Measurements from ENCODE around the gene OR10H5. TPM values are rescaled to one million over a fixed set of nuclear protein-coding genes. Genes with fewer than 3 reads are reported as not detected.
"Not testable (repeated sequence)": the region's sequence is repeated elsewhere in the genome, so short reads cannot be mapped to it uniquely, and the experiment has no call there.

OR10H5 gene
- total RNA-seq, 2 experiments from 2014 or later = not detected

DNA sequence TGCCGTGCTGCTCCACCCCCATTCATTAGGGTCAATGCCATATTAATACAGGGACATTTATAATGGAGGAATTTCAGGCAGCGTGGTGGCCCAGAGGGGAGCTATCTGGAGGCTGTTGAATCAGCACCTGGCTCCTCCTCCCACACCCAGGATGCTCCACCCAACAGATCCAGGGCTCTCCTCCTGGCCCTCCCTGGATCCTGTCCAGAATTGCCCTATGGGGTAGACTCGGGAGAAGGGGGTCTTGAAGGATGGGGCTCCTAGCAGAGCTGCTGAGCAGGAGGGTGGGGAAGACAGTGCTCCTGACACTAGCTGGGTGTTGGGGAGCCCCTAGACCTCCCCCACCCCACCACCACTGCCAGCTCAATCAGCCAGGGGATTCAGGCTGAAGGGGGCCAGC is 5.2 kb upstream of the OR10H5 start:
- no peak for DNase-seq (ENCODE audit: low spot score)
- no peaks in the 10 kb centered on the region for H3K9me2 ChIP-seq (ENCODE audit: insufficient read depth, low read length)
- H2AFZ ChIP-seq (ENCODE audit: low read length) = no peak overlapping the region
- no peak overlapping the region for H3K4me2 ChIP-seq (ENCODE audit: low read length)
- no peaks in the 10 kb centered on the region for H3K4me1 ChIP-seq (ENCODE audit: insufficient read depth, low read length, poor library complexity, severe bottlenecking)
- intact Hi-C loops (cut with micrococcal nuclease; ENCODE audit: unreplicated experiment) = no loop called here
- BruUV-seq (replicated peaks) = no TSS peak
- TF ChIP-seq, protein P1, sequence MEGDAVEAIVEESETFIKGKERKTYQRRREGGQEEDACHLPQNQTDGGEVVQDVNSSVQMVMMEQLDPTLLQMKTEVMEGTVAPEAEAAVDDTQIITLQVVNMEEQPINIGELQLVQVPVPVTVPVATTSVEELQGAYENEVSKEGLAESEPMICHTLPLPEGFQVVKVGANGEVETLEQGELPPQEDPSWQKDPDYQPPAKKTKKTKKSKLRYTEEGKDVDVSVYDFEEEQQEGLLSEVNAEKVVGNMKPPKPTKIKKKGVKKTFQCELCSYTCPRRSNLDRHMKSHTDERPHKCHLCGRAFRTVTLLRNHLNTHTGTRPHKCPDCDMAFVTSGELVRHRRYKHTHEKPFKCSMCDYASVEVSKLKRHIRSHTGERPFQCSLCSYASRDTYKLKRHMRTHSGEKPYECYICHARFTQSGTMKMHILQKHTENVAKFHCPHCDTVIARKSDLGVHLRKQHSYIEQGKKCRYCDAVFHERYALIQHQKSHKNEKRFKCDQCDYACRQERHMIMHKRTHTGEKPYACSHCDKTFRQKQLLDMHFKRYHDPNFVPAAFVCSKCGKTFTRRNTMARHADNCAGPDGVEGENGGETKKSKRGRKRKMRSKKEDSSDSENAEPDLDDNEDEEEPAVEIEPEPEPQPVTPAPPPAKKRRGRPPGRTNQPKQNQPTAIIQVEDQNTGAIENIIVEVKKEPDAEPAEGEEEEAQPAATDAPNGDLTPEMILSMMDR (conservative IDR thresholded peaks at IDR 0.05; ENCODE audit: low read length) = no peak
- TF ChIP-seq EZH2phosphoT487 (IDR thresholded peaks at IDR 0.05; ENCODE audit: borderline replicate concordance, low read depth, low read length) = no peak
- no peak overlapping the region for H3K4me3 ChIP-seq (ENCODE audit: low read depth, low read length, poor library complexity, severe bottlenecking)
- H3K36me3 ChIP-seq (ENCODE audit: insufficient read depth, low read length) = no peaks in the 10 kb centered on the region
- H3K27ac ChIP-seq (ENCODE audit: low read depth, low read length, poor library complexity, severe bottlenecking) = no peak overlapping the region
- ChIA-PET POLR2A (interaction anchor here (0.6 kb wide), 1 partner anchor 508 kb away, joined by 3 read pairs; no protein-coding TSS in a partner anchor), CTCF (ENCODE audit: unreplicated experiment) (no interaction called here)
- no peaks in the 10 kb centered on the region for H3K9me3 ChIP-seq (ENCODE audit: low read length)
- H3K79me2 ChIP-seq (ENCODE audit: insufficient read depth, low read depth, low read length) = no peaks in the 10 kb centered on the region
- H4K20me1 ChIP-seq (ENCODE audit: insufficient read depth, low read length) = no peaks in the 10 kb centered on the region

DNA sequence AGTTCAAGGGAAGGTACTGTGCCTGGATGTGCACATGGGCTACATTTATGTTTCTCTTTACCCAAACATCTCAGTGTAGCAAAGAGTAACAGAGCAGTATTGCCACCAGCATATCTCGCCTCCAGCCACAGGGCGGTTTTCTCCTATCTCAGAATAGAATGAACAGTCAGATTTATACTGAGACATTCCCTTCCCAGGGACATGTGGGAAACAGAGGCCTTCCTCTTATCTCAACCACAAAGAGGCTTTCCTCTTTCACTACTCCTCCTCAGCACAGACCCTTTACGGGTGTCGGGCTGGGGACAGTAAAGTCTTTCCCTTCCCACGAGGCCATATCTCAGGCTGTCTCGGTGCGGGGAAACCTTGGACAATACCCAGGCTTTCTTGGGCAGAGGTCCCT is 4.6 kb upstream of the OR10H5 start:
- DNase-seq (ENCODE audit: low spot score); H3K4me1 ChIP-seq (ENCODE audit: insufficient read depth, low read length, poor library complexity, severe bottlenecking); H3K9me3 ChIP-seq (ENCODE audit: low read length); H3K4me2 ChIP-seq (ENCODE audit: low read length); intact Hi-C loops (cut with micrococcal nuclease; ENCODE audit: unreplicated experiment); H3K27ac ChIP-seq (ENCODE audit: low read depth, low read length, poor library complexity, severe bottlenecking); H4K20me1 ChIP-seq (ENCODE audit: insufficient read depth, low read length); H3K9me2 ChIP-seq (ENCODE audit: insufficient read depth, low read length); H2AFZ ChIP-seq (ENCODE audit: low read length); POLR2A ChIA-PET; H3K36me3 ChIP-seq (ENCODE audit: insufficient read depth, low read length); CTCF ChIA-PET (ENCODE audit: unreplicated experiment); H3K4me3 ChIP-seq (ENCODE audit: low read depth, low read length, poor library complexity, severe bottlenecking); H3K79me2 ChIP-seq (ENCODE audit: insufficient read depth, low read depth, low read length); BruUV-seq (replicated peaks): not testable (repeated sequence)

DNA sequence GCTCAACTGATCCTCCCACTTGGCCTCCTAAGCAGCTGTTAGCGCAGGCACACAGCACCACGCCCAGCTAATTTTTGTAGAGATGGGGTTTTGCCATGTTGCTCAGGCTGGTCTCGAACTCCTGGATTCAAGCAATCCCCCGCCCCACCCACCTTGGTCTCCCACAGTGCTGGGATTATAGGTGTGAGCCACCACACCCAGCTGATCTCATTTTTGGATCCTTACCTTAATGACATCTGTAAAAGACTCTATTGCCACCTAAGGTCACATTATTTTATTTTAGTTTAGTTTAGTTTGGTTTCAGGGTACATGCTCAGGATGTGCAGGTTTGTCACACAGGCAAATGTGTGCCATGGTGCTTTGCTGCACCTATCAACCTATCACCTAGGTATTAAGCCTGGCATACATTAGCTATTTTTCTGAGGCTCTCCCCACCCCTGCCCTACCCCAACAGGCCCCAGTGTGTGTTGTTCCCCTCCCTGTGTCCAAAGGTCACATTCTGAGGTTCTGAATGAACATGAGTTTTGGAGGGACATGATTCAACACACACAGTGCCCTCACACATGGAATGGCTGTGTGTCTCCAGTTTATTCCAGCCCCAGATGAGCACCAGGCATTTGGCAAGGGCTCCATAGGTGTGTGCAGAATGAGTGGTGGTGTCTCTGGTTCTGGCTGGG is 1.3 kb downstream of the OR10H5 start:
- ChIA-PET POLR2A (no interaction called here), CTCF (ENCODE audit: unreplicated experiment) (no interaction called here)
- intact Hi-C loops (cut with micrococcal nuclease; ENCODE audit: unreplicated experiment) = no loop called here
- Histone ChIP-seq H3K4me1 (ENCODE audit: insufficient read depth, low read length, poor library complexity, severe bottlenecking) (no peaks in the 10 kb centered on the region), H3K79me2 (ENCODE audit: insufficient read depth, low read depth, low read length) (no peaks in the 10 kb centered on the region), H3K4me3 (ENCODE audit: low read depth, low read length, poor library complexity, severe bottlenecking) (no peak overlapping the region), H3K27ac (ENCODE audit: low read depth, low read length, poor library complexity, severe bottlenecking) (no peak overlapping the region), H3K36me3 (ENCODE audit: insufficient read depth, low read length) (no peaks in the 10 kb centered on the region), H3K4me2 (ENCODE audit: low read length) (no peak overlapping the region), H4K20me1 (ENCODE audit: insufficient read depth, low read length) (no peaks in the 10 kb centered on the region), H2AFZ (ENCODE audit: low read length) (no peak overlapping the region), H3K9me2 (ENCODE audit: insufficient read depth, low read length) (no peaks in the 10 kb centered on the region), H3K9me3 (ENCODE audit: low read length) (no peaks in the 10 kb centered on the region)
- no TSS peak for BruUV-seq (replicated peaks)
- no peak for DNase-seq (ENCODE audit: low spot score)
- TF ChIP-seq, protein P1 (conservative IDR thresholded peaks at IDR 0.05; ENCODE audit: low read length) = no peak
- TF ChIP-seq EZH2phosphoT487 (IDR thresholded peaks at IDR 0.05; ENCODE audit: borderline replicate concordance, low read depth, low read length) = no peak

Data from OCI-LY7 (cell line).